ENCODE results near the gene RNF13.

DNA sequence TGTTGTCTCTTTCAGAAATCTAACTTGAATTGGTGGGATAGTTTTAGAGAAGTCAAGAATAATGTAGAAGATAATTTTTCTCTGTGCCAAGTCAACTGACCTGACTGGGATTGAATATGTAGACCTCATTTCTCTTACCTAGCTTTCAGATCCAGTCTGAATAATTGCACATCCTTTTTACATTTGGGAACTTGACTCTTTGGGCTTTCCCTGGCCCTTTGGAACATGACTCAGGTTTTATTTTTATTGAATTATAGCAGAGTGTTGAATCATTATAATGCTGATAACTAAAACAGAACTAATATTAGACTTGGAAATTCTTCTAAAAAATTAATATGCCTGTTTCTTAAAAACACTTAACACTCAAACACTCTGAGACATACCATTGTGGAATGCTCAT lies 81.2 kb downstream of the RNF13 start:
- TF ChIP-seq, protein P1, sequence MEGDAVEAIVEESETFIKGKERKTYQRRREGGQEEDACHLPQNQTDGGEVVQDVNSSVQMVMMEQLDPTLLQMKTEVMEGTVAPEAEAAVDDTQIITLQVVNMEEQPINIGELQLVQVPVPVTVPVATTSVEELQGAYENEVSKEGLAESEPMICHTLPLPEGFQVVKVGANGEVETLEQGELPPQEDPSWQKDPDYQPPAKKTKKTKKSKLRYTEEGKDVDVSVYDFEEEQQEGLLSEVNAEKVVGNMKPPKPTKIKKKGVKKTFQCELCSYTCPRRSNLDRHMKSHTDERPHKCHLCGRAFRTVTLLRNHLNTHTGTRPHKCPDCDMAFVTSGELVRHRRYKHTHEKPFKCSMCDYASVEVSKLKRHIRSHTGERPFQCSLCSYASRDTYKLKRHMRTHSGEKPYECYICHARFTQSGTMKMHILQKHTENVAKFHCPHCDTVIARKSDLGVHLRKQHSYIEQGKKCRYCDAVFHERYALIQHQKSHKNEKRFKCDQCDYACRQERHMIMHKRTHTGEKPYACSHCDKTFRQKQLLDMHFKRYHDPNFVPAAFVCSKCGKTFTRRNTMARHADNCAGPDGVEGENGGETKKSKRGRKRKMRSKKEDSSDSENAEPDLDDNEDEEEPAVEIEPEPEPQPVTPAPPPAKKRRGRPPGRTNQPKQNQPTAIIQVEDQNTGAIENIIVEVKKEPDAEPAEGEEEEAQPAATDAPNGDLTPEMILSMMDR (IDR thresholded peaks at IDR 0.05): no peak
- no peak for TF ChIP-seq ZFX (IDR thresholded peaks at IDR 0.05; ENCODE audit: borderline replicate concordance)
